ENCODE results near the gene TEKT3. TPM values are rescaled to one million over a fixed set of nuclear protein-coding genes. Genes with fewer than 3 reads are reported as not detected.

Gene TEKT3
- total and polyA plus RNA-seq, 4 donors: 0.08 to 0.33 TPM; not detected in 2

- Histone ChIP-seq H3K4me3 (ENCODE audit: low read depth in 1 of 3, low read length in 3 of 3) (no peak overlapping the region), H3K27ac (ENCODE audit: low read depth in 1 of 2, low read length in 2 of 2) (no peak overlapping the region), H3K9me3 (ENCODE audit: control insufficient read depth in 4 of 4, low read length in 3 of 4) (no peaks in the 10 kb centered on the region), H3K9ac (ENCODE audit: low read depth in 1 of 2, low read length in 2 of 2) (no peak overlapping the region), H3K4me1 (ENCODE audit: control insufficient read depth in 4 of 4, insufficient read depth in 4 of 4, low read length in 3 of 4) (no peaks in the 10 kb centered on the region), H3K27me3 (ENCODE audit: control insufficient read depth in 4 of 4, insufficient read depth in 4 of 4, low read length in 3 of 4) (no peaks in the 10 kb centered on the region), H3K36me3 (ENCODE audit: control insufficient read depth in 4 of 4, insufficient read depth in 3 of 4, low read depth in 1 of 4, low read length in 3 of 4) (no peaks in the 10 kb centered on the region)
- no peak for TF ChIP-seq FOXA1 (IDR thresholded peaks at IDR 0.05)
- no peak for TF ChIP-seq GABPA (IDR thresholded peaks at IDR 0.05 in 1 of 2, conservative IDR thresholded peaks at IDR 0.05 in 1 of 2)
- no peak for TF ChIP-seq YY1 (IDR thresholded peaks at IDR 0.05)
- TF ChIP-seq EGR1 (IDR thresholded peaks at IDR 0.05; ENCODE audit: low read depth in 2 of 2): no peak
- TF ChIP-seq SP1 (IDR thresholded peaks at IDR 0.05): no peak
- TF ChIP-seq HNF4G (IDR thresholded peaks at IDR 0.05): no peak
- TF ChIP-seq TAF1 (conservative IDR thresholded peaks at IDR 0.05): no peak
- TF ChIP-seq RXRA (IDR thresholded peaks at IDR 0.05): no peak
- TF ChIP-seq RAD21 (IDR thresholded peaks at IDR 0.05): no peak
- no peak for TF ChIP-seq NR2F2 (IDR thresholded peaks at IDR 0.05)
- no peak for TF ChIP-seq ZBTB33 (IDR thresholded peaks at IDR 0.05)
- TF ChIP-seq ATF3 (IDR thresholded peaks at IDR 0.05): no peak
- TF ChIP-seq REST (IDR thresholded peaks at IDR 0.05): no peak
- no peak for TF ChIP-seq MAX (IDR thresholded peaks at IDR 0.05)
- TF ChIP-seq HNF4A (conservative IDR thresholded peaks at IDR 0.05): no peak
- TF ChIP-seq CTCF (IDR thresholded peaks at IDR 0.05; ENCODE audit: low read depth, low read length, missing input control): no peak
- no peak for TF ChIP-seq JUND (IDR thresholded peaks at IDR 0.05)
- TF ChIP-seq FOXA2 (IDR thresholded peaks at IDR 0.05): no peak
- no peak for DNase-seq (ENCODE audit: low spot score)
- WGBS: 92% methylated on average over 5 of the region's 5 CpGs
Observed at GRCh38 chr17:15311996-15312395, 29.4 kb downstream of the TEKT3 start.
